UCSD-AML1 (cell line): Measurements from ENCODE around the gene NFE2L2.
"Not testable (repeated sequence)": the region's sequence is repeated elsewhere in the genome, so short reads cannot be mapped to it uniquely, and the experiment has no call there.

Source experiments
- DNase-seq: peaks from one replicate; lab custom pipeline; 2025; ENCODE audit not compliant: unreplicated experiment; lab: John Stamatoyannopoulos, UW

The NFE2L2 gene

GRCh38 chr2:177239932-177240630, 24.4 kb downstream of the NFE2L2 start:
- peak; percentile 35 for DNase-seq

GRCh38 chr2:177239053-177239452, 25.5 kb downstream of the NFE2L2 start:
- DNase-seq: no peak

- DNase-seq: no peak
Observed at GRCh38 chr2:177237932-177238331, 26.6 kb downstream of the NFE2L2 start.

GRCh38 chr2:177235855-177236437, 28.6 kb downstream of the NFE2L2 start:
- DNase-seq: no peak

GRCh38 chr2:177234267-177234666, 30.3 kb downstream of the NFE2L2 start:
- no peak for DNase-seq

GRCh38 chr2:177232098-177232704, 32.3 kb downstream of the NFE2L2 start:
- DNase-seq: no peak

- DNase-seq: no peak
Observed at GRCh38 chr2:177231270-177231669, 33.3 kb downstream of the NFE2L2 start.

GRCh38 chr2:177229442-177230242, 34.9 kb downstream of the NFE2L2 start:
- no peak for DNase-seq

GRCh38 chr2:177225965-177226360, 38.6 kb downstream of the NFE2L2 start:
- no peak for DNase-seq

GRCh38 chr2:177223436-177223835, 41.1 kb downstream of the NFE2L2 start:
- DNase-seq: not testable (repeated sequence)

- no peak for DNase-seq
Observed at GRCh38 chr2:177221970-177222369, 42.6 kb downstream of the NFE2L2 start.

GRCh38 chr2:177221534-177221933, 43.0 kb downstream of the NFE2L2 start:
- DNase-seq: no peak

- DNase-seq: not testable (repeated sequence)
Observed at GRCh38 chr2:177219787-177220186, 44.7 kb downstream of the NFE2L2 start.

GRCh38 chr2:177217247-177217843, 47.2 kb downstream of the NFE2L2 start:
- DNase-seq: no peak

- peak; percentile 89 for DNase-seq
Observed at GRCh38 chr2:177212891-177213856, 51.4 kb downstream of the NFE2L2 start.

GRCh38 chr2:177212106-177212890, 52.2 kb downstream of the NFE2L2 start, which contains the start of gene HNRNPA3:
TSS of gene HNRNPA3 (plus strand) at chr2:177212794. CDS start at chr2:177212800, 6 bp downstream.
- DNase-seq: peak; percentile 100

- no peak for DNase-seq
Observed at GRCh38 chr2:177211576-177212105, 52.9 kb downstream of the NFE2L2 start.

GRCh38 chr2:177211169-177211568, 53.4 kb downstream of the NFE2L2 start:
- DNase-seq: no peak

- DNase-seq: no peak
Observed at GRCh38 chr2:177207101-177207500, 57.4 kb downstream of the NFE2L2 start.
